GM23248 (cell line): Measurements from ENCODE around the gene TBKBP1.

Experiments
- EZH2 ChIP-seq: fragments of 200-600 bp; sonication (generic); IDR thresholded peaks from 2 replicates; pipeline ENCODE4 v1.6.1; 2018; ENCODE audit warnings: antibody characterized with exemption, mild to moderate bottlenecking; ENCODE audit not compliant: insufficient read depth, poor library complexity, severe bottlenecking
- EZH2phosphoT487 ChIP-seq: fragments of 200-600 bp; sonication (generic); IDR thresholded peaks from 2 replicates; pipeline ENCODE4 v1.6.1; 2018; ENCODE audit warnings: antibody characterized with exemption, moderate library complexity, mild to moderate bottlenecking, low read depth; ENCODE audit not compliant: insufficient read depth

- no peak for TF ChIP-seq EZH2
- TF ChIP-seq EZH2phosphoT487, result no peak
Observed at GRCh38 chr17:47686664-47687327, 7.2 kb upstream of the TBKBP1 start.
